Neuron (in vitro differentiated cells): ENCODE results near the gene GHR.

ENCODE experiments used
- H2AFZ ChIP-seq: one replicate; pipeline ENCODE4 v1.6.1; 2013; ENCODE audit warnings: low read depth, mild to moderate bottlenecking, inconsistent platforms, low read length, moderate library complexity
- H3K27me3 ChIP-seq: one replicate; pipeline ENCODE4 v1.6.1; 2013; ENCODE audit warnings: low read length; ENCODE audit not compliant: insufficient read depth
- H3K36me3 ChIP-seq: one replicate; pipeline ENCODE4 v1.6.1; 2013; ENCODE audit warnings: low read length; ENCODE audit not compliant: insufficient read depth
- H3K4me1 ChIP-seq: one replicate; pipeline ENCODE4 v1.6.1; 2013; ENCODE audit warnings: low read length; ENCODE audit not compliant: insufficient read depth
- H3K4me3 ChIP-seq: 2 replicates; pipeline ENCODE4 v1.5.1; 2013; ENCODE audit warnings: mild to moderate bottlenecking, low read length, moderate library complexity
- H3K9me3 ChIP-seq: one replicate; pipeline ENCODE4 v1.6.1; 2013; ENCODE audit warnings: low read length

The GHR gene

DNA sequence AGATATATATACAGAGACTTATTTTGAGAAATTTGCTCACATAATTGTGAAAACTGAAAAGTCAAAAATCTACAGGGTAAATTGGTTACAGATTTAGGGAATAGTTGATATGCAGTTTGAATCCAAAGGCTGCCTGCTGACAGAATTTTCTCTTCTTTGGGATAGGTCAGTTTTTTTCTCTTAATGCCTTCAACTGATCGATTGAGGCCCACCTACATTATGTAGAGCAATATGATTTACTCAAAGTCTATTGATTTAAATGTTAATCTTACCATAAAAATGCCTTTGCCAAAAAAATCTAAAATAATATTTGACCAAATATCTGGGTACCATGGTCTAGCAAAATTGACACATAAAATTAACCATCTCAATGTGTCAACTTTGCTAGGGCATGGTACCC lies 3.9 kb upstream of the GHR start:
- Histone ChIP-seq H3K27me3 (no peaks in the 10 kb centered on the region), H3K4me3 (no peak overlapping the region), H3K4me1 (peaks cover 7% of the 10 kb centered on the region), H2AFZ (no peak overlapping the region), H3K36me3 (no peaks in the 10 kb centered on the region), H3K9me3 (no peaks in the 10 kb centered on the region)

DNA sequence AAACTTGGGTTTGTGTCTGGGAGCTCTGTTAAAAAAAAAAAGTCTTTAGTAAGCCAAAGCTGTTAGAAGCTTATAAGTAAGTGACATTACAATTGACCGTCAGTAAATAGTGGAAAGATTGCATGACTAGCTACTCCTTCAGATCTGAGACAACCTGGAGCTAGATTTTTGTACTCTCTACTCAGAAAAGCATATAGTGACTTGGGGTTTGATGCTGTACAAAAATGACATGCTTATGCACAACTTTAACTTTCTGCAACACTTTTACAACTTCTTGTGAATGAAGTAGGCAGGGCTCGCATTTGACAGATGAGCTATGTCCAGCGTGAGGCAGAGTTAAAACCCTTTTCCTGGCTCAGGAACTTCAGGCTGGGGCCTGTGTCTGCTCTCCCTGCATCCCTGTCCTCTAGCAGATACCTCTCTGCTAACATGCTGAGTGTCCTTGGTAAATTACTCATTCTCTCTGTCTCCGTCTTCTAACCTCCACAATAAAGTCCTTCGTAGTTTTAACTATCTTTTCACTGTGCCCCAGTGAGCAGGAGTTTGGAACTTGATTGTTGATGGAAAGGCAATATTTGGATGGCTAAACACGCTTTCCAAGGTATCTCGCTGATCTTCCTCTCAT lies 471 bp upstream of the GHR start:
- Histone ChIP-seq H2AFZ (peak overlapping the region; percentile 84), H3K9me3 (no peaks in the 10 kb centered on the region), H3K4me3 (peak overlapping the region; percentile 12), H3K4me1 (peaks cover 16% of the 10 kb centered on the region), H3K27me3 (peaks cover 14% of the 10 kb centered on the region), H3K36me3 (no peaks in the 10 kb centered on the region)

DNA sequence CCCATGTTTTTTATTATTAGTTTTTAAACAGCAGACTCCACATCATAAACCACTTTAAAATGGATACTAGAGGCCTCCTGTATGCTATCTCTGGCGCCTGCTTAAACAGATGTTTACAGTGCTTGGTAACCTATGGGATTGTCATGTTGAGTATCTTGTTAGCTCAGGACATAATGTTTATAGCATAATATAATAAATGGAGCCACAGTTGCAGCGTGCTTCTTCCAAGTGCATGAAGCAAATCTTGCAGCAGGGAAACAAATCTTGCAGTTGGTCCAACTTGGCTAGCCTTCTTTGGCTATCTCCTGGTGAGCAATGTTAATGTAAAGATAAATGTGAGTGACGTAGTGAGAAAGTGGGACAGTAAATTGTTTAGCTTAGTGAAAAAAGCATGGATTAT lies 2.8 kb downstream of the GHR start:
- Histone ChIP-seq H3K36me3 (no peaks in the 10 kb centered on the region), H2AFZ (no peak overlapping the region), H3K4me3 (no peak overlapping the region), H3K4me1 (peaks cover 16% of the 10 kb centered on the region), H3K9me3 (no peaks in the 10 kb centered on the region), H3K27me3 (peaks cover 14% of the 10 kb centered on the region)

DNA sequence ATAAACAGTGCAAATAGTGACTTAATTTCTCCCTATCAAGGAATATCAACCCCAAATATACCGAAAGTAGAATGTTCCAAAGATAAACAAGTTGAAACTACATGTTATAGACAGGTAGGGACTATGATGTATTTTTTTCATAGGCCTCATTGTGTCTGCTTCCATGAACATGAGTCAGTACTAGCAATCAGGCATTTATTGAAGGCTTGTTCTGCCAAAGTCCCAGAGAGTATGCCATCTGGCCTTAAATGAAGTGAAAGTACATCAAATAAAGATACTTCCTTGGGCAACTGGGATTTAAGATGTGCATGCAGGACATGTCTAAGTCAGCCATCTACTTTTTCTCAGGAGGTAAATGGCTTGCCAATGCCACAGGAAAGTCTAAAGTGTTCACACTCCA lies 6.5 kb downstream of the GHR start:
- Histone ChIP-seq H3K9me3 (no peaks in the 10 kb centered on the region), H3K4me1 (peaks cover 5% of the 10 kb centered on the region), H3K36me3 (no peaks in the 10 kb centered on the region), H2AFZ (no peak overlapping the region), H3K4me3 (no peak overlapping the region), H3K27me3 (peaks cover 11% of the 10 kb centered on the region)

DNA sequence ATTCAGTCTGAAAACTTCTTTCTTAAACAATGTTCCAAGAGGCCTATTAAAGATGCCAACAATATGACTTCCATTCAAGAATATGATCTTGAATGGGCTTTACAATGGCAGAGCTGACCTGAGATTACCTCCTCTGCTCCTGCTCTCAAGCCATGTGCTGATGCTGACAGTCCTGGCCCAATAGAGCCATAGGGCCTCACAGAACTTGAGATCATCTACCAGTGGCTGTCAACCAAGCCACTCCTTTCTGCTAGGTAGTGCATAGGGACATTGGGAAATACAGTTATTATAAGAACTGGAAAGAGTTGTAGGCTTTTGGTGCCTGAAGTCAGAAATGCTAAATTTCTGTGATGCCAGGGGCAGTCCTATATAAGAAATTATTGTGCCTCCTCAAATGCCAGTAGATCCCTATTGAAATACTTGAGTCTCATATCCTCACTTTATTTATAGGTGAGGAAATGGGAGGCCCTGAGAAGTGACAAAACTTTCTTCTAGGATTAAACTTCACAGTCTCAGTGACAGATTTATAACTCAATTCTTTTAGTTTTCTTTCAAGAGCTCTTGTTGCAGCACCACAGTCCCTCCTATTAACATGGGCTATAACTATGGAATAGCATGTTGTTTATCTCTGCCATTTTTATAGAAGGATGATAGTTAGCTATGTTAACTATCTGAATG lies 10.9 kb downstream of the GHR start:
- H3K4me3 ChIP-seq: no peak overlapping the region
- no peaks in the 10 kb centered on the region for H3K4me1 ChIP-seq
- no peak overlapping the region for H2AFZ ChIP-seq
- no peaks in the 10 kb centered on the region for H3K27me3 ChIP-seq
- no peaks in the 10 kb centered on the region for H3K9me3 ChIP-seq
- no peaks in the 10 kb centered on the region for H3K36me3 ChIP-seq

DNA sequence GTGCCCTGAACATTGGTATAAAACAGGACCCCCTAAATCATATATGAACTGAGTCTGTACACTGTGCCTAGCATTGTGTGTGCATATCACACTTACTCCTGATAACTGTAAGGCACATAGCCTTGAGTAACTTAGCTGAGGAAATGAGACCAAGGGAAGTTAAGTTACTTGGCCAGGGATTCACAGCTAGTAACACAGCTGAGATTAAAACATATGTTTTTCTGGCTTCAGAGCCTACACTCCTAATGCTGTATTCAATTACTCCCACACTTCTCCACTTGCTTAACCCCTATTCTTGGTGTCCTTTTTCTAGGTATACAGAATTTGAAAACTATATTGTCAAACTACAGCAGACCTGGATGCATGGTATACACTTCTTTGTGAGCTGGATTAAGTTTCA lies 12.8 kb downstream of the GHR start:
- no peaks in the 10 kb centered on the region for H3K36me3 ChIP-seq
- H3K4me1 ChIP-seq: no peaks in the 10 kb centered on the region
- H2AFZ ChIP-seq: no peak overlapping the region
- no peaks in the 10 kb centered on the region for H3K27me3 ChIP-seq
- no peaks in the 10 kb centered on the region for H3K9me3 ChIP-seq
- H3K4me3 ChIP-seq: no peak overlapping the region

DNA sequence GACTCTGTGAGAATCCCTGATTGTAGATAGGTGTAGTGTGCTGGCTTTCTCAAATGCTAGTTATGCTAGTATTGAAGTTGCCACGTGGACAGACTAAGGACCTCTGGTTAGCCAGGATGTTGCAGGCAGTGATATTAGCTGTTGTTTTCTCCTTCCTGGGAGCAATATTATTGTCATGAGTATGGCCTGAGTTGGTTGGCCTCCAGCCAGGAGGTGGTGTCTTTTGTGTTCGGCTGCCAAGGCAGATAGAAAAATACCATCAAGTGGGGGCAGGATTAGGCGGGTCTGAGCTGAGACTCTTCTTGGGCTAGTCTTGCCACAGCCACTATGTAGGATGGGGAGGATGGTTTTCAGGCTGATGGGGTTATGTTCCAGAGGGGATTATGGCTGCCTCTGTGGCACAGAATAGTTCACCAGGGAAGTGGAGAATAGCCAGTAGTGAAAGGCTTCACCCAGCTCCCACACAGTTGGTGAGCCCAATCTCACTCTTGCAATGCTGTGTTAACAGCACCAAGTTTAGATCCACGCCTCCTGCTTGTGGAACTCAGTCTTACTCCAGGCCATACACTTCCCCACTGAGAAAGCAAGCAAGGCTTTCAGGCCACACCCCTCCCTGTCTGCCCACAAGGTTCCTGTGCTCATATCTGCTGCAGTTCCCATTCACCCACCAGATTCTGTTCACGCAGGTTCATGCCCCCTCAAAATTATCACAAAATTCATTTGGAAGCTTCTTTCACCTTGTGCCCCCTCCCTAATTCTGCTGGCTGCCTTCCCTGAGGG lies 31.2 kb downstream of the GHR start:
- no peak overlapping the region for H3K4me3 ChIP-seq
- H3K9me3 ChIP-seq: no peaks in the 10 kb centered on the region
- H3K27me3 ChIP-seq: no peaks in the 10 kb centered on the region
- H2AFZ ChIP-seq: no peak overlapping the region
- no peaks in the 10 kb centered on the region for H3K36me3 ChIP-seq
- no peaks in the 10 kb centered on the region for H3K4me1 ChIP-seq

DNA sequence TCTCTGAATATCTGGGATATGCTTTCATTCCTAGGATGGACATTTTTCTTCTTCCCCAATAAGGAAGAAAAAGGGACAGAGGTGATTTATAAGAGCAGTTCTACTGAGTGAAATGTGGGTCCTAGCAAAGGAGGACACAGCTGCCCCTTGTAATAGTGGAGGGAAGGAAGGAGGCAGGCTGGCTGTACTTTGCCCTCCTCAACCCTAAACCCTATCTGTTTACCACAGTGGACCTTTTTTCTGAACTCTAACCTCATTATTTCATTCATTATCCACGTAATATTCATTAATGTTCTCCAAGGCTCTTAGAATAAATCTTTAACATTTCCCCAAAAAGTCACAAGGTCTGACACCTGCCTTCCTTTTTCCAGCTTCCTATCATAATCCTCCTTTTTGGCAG lies 37.8 kb downstream of the GHR start:
- Histone ChIP-seq H3K4me3 (no peak overlapping the region), H3K9me3 (no peaks in the 10 kb centered on the region), H2AFZ (no peak overlapping the region), H3K4me1 (no peaks in the 10 kb centered on the region), H3K36me3 (no peaks in the 10 kb centered on the region), H3K27me3 (no peaks in the 10 kb centered on the region)

DNA sequence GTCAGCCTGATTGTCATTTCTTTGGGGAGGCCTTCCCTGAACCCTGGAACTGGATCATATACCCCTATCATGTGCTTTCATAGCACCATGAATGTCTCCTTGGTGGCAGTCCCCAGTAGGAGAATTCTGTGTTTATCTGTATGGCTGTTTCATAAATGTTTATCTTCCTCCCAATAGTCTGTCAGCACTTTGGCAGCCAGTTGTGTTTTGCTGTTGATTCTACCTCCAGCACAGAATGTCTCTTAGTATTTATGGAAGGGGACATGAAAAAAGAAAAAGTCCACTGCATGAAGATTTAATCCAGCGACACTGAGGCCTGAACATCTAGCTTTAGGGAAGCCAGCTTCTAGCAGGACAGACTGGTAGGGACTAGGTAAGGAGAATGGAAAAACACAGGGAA lies 38.3 kb downstream of the GHR start:
- H2AFZ ChIP-seq: no peak overlapping the region
- H3K4me3 ChIP-seq: no peak overlapping the region
- no peaks in the 10 kb centered on the region for H3K9me3 ChIP-seq
- H3K36me3 ChIP-seq: no peaks in the 10 kb centered on the region
- no peaks in the 10 kb centered on the region for H3K27me3 ChIP-seq
- no peaks in the 10 kb centered on the region for H3K4me1 ChIP-seq

DNA sequence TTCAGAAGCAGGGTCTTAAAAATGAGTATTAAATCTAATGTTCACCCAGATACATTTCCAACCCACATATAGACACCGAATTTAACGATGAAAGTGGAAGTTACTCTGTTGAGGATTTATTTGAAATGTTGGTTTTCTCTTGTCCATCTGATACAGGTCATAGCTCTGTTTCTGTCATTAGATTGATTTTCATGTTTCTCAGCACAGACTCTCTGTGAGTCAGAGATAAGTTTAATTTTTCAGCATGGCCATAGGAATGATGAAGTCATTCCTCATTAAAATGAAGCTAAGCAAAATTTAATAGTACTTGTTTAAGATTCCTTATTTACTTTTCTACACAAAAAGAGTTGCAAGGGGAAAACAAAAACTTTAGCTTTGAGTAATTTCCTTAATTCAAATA lies 38.8 kb downstream of the GHR start:
- no peaks in the 10 kb centered on the region for H3K27me3 ChIP-seq
- no peak overlapping the region for H3K4me3 ChIP-seq
- no peaks in the 10 kb centered on the region for H3K36me3 ChIP-seq
- H3K9me3 ChIP-seq: no peaks in the 10 kb centered on the region
- H2AFZ ChIP-seq: no peak overlapping the region
- no peaks in the 10 kb centered on the region for H3K4me1 ChIP-seq

DNA sequence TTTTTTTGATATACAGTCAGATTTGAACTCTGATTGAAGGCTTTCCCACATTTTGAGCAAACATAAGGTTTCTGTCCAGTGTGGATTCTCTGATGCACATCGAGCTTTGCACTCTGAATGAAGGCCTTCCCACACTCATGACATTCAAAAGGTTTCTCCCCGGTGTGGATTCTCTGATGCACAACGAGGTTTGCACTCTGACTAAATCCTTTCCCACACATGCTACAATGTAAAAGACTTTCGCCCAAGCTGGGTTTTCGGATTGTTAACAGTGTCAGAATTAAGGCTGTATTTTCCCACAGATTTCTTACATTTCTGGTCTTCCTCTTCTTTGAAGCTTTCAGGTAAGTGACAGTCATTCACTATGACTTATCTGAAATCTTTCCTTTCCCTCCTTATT lies 44.3 kb downstream of the GHR start:
- no peaks in the 10 kb centered on the region for H3K27me3 ChIP-seq
- no peak overlapping the region for H2AFZ ChIP-seq
- no peaks in the 10 kb centered on the region for H3K36me3 ChIP-seq
- H3K9me3 ChIP-seq: no peaks in the 10 kb centered on the region
- H3K4me3 ChIP-seq: no peak overlapping the region
- no peaks in the 10 kb centered on the region for H3K4me1 ChIP-seq

DNA sequence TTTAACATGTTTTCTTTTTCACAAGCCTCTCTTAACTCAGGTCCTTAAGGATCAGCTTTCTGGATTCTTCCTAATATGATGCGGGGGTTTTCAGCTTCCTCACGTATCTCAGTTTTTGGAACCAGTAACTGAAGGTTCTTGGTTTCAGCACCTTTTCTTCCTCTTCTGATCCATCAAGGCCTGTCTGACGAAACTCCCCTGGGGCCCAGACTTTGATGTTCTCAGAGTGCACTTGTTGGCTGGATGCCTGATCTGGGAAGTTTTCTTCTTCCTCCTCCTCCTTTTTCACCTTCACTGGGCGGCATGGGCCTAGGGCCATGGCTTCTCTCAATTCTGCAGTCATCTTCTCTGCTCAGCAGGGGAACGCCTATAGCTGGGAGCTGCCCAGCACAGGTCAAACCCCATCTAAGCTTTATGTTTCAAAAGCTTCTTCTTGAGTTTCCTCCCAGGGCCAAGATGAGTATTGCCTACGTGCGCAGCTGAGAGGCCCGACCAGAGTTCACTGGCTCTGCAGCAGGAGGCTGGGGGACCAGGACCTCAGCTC lies 44.8 kb downstream of the GHR start:
- Histone ChIP-seq H2AFZ (no peak overlapping the region), H3K4me3 (no peak overlapping the region), H3K36me3 (no peaks in the 10 kb centered on the region), H3K27me3 (no peaks in the 10 kb centered on the region), H3K9me3 (no peaks in the 10 kb centered on the region), H3K4me1 (no peaks in the 10 kb centered on the region)

DNA sequence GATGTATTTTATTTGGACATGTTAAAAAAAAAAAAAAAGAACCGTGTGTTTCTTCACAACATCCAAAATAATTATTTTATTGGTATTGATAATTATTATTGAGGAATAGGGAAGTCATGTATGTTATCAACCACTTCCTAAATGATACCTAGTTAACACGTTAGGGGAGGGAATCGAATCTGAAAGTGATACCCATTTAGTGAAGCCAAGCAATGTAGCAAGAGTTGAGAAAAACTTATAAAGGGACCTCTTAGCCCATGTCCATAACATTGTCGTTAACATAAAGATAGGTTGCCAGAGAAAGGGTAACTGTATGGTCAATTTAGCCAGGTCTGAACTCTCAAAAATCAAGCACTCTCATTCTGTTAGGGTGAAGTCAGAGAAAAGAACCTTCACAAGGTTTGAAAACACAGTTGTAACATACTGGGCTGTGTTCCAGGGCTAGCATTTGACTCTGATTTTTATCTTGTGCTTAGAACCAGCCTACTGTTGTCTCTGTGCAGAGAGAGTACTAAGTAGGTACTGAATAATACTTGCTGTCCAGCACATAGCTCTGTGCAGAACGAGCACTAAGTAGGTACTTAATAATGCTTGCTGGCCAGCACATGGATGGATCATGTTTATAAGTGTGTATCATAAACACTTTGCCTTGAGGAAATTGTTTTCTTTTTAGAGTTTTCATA lies 60.4 kb downstream of the GHR start:
- Histone ChIP-seq H3K4me3 (no peak overlapping the region), H3K4me1 (no peaks in the 10 kb centered on the region), H3K27me3 (no peaks in the 10 kb centered on the region), H3K9me3 (no peaks in the 10 kb centered on the region), H3K36me3 (no peaks in the 10 kb centered on the region), H2AFZ (no peak overlapping the region)
